ENCODE data around the gene EPAS1.

The EPAS1 gene

DNA sequence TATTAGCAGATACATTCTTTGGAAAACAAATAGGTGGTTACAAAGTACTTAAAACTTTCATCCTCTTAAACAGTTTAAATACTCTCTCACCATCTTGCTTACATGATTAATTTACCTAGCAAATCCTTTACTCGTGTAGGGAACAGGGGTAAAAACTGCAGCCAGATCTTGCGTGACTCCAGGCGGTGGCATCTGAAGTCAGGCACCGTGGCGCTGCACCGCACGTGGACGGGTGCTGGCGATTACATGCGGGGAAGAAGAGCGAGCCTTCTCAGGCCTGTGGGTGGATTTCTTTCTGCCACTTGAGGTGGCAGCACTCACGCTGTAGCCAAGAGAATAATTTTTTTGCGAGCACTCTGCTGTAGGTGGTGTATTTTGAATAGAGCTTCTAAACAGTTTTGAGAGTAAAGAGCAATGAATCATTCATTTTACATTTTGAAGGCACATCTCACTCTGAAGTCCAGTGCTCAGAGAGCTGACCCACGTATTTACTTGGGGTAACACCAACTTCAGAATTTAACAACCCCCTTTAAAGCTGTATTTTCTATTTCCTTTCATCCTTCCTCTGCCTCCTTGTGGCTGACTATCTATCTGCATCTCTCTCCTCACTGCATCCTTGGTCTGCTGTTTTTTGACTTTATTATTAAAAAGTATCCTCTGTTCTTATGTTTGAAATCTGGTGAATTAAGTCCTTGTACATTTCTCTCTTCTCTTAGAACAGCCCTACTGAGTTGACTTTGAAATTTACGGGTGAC lies 68.9 kb downstream of the EPAS1 start:
- DNase-seq, result peak in 1 of 2 experiments; percentile 5

DNA sequence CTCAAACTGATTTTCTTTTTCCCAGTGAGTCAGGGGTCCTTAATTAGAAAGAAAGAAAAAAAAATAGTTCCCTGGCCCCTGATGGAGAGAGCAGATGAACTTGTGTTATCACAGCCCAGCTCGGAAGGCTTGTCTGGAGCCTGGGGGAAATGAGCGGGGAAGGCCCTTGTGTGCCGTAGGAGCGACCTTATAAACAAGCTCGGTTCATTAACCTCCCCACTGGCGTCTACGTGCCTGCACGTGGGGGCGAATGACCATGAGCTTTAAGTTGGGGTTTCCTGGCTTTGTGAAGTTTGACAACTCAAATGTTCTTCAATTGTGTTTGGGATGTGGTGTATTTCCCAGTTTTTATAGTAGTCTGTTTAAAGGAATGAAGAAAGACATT lies 69.5 kb downstream of the EPAS1 start:
- no peak for DNase-seq

DNA sequence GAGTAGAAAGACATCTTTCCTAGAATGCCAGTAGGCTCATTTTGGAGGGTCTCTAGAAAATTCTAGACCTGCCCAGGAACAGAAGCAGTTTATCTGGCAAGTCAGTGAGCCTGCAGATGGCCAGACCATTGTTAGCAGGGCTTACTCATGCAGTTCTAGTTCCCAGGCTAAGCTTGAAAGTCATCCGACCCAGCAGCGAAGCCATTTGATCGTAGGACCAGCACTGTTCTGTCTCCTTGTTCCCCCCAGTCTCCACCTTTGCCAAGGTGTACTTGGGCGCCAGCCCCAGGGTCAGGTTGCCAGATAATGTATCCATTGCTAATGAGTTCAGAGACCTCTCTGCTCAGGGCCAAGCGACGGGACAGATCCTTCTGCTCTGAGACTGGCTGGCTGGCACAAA lies 70.1 kb downstream of the EPAS1 start:
- no peak for DNase-seq

DNA sequence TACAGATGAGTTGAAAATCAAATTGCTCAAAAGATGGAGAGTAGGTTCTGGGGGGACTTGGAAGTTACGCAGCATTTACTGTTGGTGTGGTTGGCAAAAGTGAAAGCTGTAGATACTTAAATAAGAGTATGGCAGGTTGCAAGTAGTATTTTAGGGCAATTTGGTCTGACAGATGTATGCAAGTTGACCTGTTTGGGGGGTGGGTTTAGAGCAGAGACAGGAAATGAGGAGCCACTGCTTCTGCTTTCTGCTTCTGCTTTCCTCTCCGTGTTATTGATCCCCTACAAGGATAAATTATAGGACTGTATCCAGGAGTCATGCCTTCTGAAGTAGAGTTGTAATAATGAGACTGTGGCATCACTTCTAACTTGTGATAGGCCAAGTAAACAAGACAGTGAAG lies 71.2 kb downstream of the EPAS1 start:
- peak; percentile 11 to 34 for DNase-seq

DNA sequence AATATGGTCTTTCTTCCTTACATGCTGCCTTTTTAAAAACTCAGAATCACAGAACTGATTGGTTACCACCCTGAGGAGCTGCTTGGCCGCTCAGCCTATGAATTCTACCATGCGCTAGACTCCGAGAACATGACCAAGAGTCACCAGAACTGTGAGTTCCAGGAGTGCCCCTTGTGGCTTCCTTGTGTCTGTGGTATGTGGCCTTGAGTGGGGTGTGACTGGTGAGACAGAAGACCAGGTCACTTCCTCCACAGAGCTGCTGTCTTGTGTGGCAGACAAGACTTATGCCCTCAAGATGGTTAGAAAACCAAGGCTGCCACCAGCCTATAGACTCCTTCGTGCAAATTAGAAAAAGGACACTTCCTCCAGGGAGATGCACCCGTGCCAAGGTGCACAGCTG lies 72.6 kb downstream of the EPAS1 start:
- no peak for DNase-seq

DNA sequence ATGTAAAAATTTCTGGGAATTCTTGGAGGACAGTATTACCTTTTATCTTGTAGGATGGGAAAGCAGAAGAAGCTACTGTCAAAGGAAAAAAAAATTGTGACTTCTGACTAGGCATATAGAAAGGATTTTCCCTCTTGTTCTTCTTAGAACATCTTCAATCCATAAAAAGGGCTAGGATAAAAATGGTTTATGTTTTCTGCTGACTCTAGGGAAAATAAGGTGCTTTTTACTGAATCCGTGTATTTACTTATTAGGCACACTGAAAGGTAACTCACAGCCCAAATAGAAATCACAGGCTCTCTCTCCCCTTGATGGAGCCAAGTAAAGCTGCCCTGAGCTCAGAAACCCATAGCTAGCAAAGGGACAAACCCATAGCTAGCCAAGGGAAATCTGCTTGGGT lies 74.6 kb downstream of the EPAS1 start:
- no peak for DNase-seq

DNA sequence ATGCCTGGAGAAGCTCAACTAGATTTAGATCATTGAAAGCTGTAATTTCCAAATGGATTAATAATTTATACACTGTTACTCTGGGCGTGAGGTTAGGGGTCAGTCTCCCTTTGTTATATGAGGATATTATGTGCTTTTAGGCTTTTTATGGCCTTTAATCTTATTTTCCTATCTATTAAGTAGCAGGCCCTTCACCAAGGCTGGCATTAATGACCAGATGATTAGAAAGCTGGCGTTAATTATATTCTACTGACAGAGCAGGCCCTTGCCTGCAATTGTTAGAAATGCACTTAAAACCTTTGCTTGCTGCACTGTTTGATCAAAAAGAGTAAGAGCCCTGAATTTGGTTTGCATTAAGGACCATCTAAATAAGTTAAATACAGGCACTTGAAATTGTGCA lies 75.3 kb downstream of the EPAS1 start:
- no peak for DNase-seq

DNA sequence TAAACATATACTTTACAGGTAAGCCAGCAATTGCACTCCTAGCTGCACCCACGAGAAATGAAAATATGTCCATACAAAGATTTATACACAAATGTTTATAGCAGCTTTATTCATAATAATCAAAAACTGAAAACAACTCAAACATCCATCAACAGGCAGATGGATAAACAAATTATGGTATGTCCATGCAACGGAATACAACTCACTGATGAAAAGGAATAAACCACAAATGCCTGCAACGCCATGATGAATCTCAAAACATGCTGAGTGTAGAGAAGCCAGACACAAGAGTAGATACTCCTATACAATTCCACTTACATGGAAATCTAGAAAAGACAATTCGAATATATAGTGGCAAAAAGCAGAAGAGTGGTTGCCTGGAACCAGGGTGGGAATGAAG lies 76.0 kb downstream of the EPAS1 start:
- no peak for DNase-seq

DNA sequence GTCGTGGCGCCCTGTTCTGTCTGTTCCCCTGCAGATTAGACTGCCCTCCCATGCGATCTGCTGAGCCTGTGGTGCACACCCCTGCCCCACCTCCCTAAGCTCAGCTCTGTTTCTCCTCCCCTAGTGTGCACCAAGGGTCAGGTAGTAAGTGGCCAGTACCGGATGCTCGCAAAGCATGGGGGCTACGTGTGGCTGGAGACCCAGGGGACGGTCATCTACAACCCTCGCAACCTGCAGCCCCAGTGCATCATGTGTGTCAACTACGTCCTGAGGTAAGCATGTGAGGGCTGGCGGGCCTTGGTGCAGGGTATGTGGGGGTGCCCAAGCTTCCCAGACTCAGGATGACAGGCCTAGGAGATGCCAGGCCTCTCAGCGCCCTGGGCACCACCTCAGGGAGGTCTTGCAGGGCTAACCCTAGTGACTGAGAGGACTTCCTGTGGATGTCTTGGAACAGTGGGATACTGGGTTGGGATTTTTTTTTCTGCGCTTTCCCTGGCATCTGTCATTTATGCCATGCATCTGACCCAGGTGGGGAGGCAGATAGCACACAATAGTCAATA lies 78.4 kb downstream of the EPAS1 start:
- no peak for DNase-seq

DNA sequence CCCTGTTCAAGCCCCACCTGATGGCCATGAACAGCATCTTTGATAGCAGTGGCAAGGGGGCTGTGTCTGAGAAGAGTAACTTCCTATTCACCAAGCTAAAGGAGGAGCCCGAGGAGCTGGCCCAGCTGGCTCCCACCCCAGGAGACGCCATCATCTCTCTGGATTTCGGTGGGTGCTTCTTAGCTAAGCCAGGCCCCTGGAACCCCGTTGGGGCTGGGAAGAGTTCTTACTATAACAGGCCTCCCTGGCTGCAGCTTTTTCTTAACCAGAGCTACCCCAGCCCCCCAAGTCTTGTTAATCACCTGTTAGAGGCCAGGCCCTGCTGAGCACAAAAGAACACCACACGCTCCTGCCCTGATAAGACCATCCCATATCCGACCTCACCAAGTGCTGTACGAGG lies 79.4 kb downstream of the EPAS1 start:
- DNase-seq, result no peak

DNA sequence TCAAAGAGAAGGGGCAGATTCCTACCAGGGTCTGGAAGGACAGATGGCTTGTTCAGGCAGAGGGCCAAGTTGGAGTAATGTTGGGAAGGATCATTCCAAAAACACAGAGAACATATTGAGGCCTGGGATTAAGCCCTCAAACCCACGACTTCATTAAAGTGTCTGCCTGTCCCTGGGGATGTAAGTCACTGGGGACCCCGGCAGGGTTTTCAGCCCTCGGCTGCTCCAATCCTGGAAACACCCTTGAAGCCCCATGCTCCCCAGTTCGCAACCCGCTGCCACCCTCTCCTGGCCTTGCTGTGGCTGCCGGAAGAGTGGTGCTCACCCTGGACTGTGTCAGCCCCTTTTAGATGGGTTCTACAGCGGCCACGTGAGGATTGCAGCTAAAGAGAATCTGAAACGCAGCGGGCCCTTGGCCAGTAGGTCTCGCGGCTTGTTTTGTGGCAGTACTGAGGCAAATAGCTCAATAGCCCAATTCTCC lies 79.9 kb downstream of the EPAS1 start:
- DNase-seq, result no peak

DNA sequence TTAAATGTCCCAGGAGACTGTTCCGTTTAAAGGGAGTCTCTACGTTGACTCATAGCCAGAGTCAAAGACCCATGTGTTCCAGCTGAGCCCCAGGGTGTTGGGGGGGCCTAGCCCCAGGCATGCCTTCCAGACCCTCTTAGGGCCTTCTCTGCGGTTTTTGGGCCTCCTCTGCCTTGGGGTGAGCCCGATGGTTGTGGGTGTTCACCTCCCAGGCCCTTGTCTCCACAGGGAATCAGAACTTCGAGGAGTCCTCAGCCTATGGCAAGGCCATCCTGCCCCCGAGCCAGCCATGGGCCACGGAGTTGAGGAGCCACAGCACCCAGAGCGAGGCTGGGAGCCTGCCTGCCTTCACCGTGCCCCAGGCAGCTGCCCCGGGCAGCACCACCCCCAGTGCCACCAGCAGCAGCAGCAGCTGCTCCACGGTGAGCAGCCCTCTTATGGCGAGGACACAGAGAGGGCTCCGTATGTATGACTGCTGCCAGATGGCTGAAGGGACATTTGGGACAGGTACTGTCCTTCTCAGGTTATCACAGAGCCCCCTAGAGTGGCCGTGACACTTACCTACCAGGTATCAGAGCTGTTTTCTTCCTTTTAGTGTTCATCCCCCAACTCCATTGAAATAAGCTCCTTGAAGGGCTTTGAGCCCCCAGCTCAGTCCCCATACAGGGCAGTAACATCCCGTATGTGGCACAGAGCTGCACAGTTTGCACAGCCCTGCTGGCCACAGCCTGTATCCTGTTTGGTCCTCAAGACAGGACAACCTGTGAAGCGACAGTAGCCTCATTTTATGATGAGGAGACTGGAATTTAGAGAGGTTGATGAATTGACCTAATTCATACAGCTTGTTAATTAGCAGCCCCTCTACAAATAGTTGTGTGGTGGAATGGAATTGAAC lies 80.7 kb downstream of the EPAS1 start:
- no peak for DNase-seq

DNA sequence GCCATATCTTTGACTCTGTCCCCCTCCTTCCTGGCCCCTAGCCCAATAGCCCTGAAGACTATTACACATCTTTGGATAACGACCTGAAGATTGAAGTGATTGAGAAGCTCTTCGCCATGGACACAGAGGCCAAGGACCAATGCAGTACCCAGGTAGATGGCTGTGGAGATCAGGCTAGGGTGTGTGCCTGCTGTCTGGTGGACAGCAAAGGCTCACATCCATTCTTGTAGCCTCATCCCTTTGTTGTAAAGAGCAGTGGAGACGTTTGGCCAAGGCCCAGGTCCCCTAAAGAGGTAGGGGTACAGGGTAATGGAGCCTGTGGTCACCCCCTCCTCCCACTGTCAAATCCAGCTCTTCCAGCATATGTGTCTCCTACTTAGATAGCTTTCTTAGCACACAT lies 81.4 kb downstream of the EPAS1 start:
- DNase-seq, result no peak

DNA sequence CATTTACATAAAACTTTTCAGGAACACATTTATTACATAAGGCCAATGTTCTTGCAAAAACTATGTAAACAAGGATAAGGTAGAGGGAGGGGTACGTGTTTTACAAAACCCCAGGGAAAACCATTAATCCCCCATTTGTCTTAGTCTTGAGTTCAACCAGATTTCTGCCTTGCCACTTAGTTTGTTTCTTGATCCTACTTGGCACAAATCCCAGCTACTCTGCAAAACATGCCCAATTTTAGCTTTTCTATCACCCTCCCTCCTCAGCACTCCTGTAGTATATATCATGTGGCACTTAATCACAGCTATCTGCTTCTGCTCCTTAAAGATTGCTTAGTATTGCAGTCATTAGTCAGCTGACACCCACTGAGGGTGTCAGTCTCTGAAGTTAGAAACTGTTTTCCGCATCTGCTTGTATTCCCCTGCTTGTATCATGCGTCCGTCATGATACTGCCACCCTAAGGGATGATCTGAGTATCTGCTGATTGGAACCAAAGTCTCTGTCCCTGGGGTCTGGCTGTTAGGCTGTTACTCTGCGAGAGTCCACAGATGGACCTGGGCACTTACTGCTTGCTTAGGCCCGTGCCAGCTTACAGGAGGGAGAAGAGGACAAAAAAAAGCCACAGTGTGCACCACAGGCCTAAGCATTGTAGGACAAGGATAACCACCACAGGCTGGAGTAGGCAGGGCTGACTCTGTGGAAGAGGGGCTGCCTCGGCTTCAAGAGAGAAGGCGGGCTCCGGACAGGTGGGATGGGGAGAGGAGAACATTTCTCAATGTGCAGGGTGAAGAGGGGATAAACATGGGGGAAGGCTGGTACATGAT lies 82.2 kb downstream of the EPAS1 start:
- no peak for DNase-seq

DNA sequence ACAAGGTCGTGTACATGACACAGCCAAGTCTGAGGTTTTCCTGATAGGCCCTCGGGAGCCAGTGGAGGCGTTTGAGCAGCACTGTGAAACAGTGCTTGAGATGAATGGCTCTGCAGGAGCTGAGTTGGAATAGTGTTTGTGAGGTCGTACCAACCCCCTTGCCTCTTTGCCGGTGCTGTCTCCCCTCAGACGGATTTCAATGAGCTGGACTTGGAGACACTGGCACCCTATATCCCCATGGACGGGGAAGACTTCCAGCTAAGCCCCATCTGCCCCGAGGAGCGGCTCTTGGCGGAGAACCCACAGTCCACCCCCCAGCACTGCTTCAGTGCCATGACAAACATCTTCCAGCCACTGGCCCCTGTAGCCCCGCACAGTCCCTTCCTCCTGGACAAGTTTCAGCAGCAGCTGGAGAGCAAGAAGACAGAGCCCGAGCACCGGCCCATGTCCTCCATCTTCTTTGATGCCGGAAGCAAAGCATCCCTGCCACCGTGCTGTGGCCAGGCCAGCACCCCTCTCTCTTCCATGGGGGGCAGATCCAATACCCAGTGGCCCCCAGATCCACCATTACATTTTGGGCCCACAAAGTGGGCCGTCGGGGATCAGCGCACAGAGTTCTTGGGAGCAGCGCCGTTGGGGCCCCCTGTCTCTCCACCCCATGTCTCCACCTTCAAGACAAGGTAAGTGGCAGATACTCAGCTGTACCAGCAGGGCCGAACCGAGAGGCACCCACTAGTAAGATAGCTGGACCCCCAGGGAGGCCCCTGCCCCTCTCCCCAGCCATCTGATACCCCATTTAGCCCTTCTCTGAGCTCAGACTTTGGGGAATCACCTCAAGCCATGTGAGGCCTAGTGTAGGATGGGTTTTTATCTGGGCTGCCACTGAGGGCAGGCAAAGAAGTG lies 83.1 kb downstream of the EPAS1 start:
- DNase-seq, result no peak

DNA sequence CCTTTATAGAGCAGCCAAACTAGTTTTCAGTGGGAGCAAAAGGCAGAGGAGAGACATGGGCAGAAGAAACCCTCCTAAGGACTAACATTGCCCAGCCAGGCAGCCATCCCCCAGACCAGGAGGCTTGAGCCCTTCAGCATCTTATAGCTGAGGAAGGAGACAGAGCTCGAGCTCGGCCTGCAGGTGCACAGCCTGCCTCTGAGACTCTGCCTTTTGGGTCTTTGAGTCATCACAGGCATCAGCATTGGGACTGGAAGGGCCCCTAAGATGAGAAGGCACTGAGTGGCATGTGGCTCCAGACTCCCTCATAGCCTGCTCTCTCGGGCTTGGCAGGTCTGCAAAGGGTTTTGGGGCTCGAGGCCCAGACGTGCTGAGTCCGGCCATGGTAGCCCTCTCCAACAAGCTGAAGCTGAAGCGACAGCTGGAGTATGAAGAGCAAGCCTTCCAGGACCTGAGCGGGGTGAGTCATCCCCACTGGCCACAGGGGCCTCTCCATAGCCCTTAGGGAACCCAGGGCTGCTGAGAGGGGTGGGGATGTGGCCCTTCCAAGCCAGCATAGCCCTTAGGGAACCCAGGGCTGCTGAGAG lies 84.1 kb downstream of the EPAS1 start:
- DNase-seq, result no peak

DNA sequence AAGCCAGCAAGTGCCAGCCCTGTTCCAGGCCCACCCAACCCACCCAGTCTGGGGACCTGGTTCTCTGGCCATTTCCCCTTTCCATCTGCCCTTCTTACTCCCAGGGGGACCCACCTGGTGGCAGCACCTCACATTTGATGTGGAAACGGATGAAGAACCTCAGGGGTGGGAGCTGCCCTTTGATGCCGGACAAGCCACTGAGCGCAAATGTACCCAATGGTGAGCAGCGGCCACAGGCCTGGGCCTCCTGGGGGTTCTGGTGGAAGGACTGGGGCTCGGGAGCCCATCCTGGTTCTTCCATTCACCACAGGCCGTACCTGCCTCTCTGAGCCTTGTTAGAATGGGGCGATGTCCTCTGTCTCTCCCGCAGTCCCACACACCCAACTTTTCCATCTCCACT lies 84.7 kb downstream of the EPAS1 start:
- no peak for DNase-seq

DNA sequence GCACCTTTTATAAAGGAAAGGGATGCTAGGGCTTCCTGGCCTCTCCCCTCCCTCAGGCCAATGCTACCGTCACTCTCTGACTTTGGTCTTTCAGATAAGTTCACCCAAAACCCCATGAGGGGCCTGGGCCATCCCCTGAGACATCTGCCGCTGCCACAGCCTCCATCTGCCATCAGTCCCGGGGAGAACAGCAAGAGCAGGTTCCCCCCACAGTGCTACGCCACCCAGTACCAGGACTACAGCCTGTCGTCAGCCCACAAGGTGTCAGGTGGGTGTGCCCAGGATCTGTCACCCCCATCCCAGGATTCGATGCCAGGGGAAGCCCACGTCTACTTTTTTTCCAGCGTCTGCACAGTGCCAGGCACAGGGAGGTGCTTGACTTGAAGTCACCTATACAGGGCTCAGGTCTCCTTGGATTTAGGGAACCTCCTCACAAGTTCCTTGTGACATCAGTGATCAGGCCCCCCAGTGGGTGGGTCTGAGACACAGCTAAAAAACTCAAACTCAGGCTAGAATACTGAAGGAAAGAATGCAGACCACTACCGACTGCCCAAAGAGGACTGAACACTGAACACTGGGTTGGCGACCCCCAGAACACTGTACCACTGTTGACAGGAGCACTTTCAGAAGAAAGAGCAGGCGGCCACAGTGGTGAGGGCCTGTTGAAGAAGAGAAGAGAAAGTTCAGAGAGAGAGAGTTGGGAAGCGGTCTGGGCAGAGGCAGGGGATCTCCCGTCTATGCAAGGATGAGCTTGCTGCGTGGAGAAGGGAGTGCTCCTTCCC lies 85.3 kb downstream of the EPAS1 start:
- no peak for DNase-seq

DNA sequence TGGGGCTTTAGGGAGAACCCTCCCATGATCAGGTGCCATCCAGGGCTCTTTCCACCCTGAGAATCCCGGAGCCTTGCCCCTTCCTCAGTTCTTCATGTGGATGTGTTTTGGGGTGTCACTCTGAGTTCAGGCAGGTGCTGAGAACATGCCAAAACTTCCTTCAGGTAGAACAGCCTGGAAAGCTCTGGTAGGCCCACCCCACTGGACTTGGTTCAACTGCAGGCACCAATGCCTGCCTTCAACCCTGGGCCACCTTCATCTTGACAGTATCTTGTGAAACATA lies 85.8 kb downstream of the EPAS1 start:
- DNase-seq, result no peak

DNA sequence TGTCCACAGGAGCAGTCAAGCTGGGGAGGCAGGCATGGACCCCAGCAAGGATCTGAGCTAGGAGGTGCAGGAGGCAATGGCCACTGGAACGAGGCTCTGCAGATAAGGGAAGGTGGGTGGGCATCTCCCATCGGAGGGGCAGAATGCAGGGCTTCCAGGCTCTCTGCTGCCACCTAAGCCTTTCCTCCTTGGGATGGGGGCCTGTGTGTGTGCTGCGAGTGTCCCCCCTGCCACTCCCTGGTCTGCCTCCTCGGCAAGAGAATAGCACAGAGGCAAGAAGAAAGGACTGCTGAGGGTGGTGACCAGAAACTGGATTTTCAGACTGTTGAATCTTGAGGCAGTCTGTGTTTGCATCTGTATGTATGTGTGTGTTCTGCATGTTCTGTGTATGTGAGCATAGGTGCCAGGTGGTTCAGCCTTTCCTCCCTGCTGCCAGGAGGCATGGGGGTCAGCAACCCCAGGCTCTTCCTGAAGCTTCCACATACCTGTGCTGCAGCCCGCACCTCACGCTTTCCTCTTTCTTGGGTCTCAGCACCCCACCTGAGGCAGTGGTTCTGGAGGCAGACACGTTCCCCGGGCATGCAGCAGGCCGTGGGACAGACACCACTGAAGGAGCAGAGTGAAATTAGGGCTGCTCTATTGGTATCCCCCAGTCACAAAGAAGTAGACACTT lies 86.7 kb downstream of the EPAS1 start:
- no peak for DNase-seq
